HL-60 (cell line): ENCODE measurements around the gene SARNP.
"Not testable (repeated sequence)": the region's sequence is repeated elsewhere in the genome, so short reads cannot be mapped to it uniquely, and the experiment has no call there.

Experiments
- DNase-seq, 2 experiments: peaks; one replicate each; pipeline ENCODE4 v3.0.0-alpha.2; 2010 to 2020; ENCODE audit warnings: low read depth in 1 of 2, low spot score in 1 of 2
- H3K27ac ChIP-seq: fragments of 250-450 bp; sonication (Bioruptor Pico); replicated peaks from 2 replicates; pipeline ENCODE4 v1.5.1; 2020; ENCODE audit warnings: mild to moderate bottlenecking, moderate library complexity
- H3K27me3 ChIP-seq: fragments of 250-450 bp; sonication (Bioruptor Pico); 2 replicates; pipeline ENCODE4 v1.5.1; 2021; ENCODE audit warnings: mild to moderate bottlenecking, moderate library complexity; ENCODE audit not compliant: insufficient read depth, poor library complexity, severe bottlenecking
- H3K4me3 ChIP-seq: replicated peaks from 2 replicates; pipeline ENCODE4 v1.5.1; 2011; ENCODE audit warnings: mild to moderate bottlenecking, control low read depth, low read length; ENCODE audit not compliant: insufficient read depth
- GABPA ChIP-seq: IDR thresholded peaks from 2 replicates; pipeline ENCODE4 v1.6.1; 2012; ENCODE audit warnings: low read depth
- POLR2AphosphoS5 ChIP-seq: IDR thresholded peaks from 2 replicates; pipeline ENCODE4 v1.6.1; 2012; ENCODE audit warnings: low read depth
- SPI1 ChIP-seq: IDR thresholded peaks from 2 replicates; pipeline ENCODE4 v1.6.1; 2012; ENCODE audit warnings: low read depth, mild to moderate bottlenecking, borderline replicate concordance
- TF ChIP-seq, protein P1 (sequence below): IDR thresholded peaks from one replicate; pipeline ENCODE4 v1.5.1; 2011; ENCODE audit warnings: low read length, control low read depth, inconsistent platforms; ENCODE audit not compliant: insufficient read depth
- TF ChIP-seq, protein P2 (sequence below): IDR thresholded peaks from 2 replicates; pipeline ENCODE4 v1.6.1; 2012; ENCODE audit warnings: low read depth; ENCODE audit not compliant: insufficient replicate concordance

The SARNP gene

DNA sequence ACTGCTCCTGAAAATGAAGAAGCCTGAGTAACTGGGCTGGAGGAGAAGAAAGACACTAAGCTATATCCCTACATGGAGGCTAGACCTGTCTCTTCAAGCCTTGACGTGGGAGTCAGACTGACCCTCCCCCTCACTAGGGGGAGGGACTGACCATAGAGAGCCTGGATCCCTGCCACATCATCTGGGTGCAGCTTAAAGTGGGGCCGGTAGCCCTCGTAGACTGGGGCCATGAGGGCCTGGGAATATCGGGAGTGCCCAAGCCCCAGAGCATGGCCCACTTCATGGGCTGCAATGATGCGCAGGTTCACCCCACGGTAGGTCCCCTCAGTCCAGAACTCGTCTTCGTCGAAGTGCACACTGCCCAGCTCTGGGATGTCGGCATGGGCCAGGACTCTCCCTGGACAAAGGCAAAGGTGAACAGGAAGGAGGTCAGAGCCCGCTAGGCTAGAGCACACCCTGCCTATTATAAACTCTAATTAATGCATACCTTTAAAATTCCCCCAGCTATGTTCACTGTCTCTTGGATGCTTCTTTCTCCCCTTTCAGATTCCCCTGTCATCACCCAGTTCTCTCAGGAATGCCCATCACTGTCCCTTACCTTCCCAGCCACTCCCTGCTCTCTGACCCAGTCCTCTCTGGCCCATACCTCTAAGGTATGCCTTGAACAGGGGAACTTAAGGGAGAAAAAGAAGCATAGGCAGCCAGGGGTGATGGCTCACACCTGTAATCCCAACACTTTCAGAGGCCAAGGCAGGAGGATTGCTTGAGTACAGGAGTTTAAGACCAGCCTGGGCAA, 22.0 kb upstream of the SARNP start:
- Histone ChIP-seq H3K27me3 (no peaks in the 10 kb centered on the region), H3K27ac (no peak overlapping the region), H3K4me3 (no peak overlapping the region)
- TF ChIP-seq SPI1 (no peak), GABPA (no peak), POLR2AphosphoS5 (no peak)
- TF ChIP-seq, protein P1, sequence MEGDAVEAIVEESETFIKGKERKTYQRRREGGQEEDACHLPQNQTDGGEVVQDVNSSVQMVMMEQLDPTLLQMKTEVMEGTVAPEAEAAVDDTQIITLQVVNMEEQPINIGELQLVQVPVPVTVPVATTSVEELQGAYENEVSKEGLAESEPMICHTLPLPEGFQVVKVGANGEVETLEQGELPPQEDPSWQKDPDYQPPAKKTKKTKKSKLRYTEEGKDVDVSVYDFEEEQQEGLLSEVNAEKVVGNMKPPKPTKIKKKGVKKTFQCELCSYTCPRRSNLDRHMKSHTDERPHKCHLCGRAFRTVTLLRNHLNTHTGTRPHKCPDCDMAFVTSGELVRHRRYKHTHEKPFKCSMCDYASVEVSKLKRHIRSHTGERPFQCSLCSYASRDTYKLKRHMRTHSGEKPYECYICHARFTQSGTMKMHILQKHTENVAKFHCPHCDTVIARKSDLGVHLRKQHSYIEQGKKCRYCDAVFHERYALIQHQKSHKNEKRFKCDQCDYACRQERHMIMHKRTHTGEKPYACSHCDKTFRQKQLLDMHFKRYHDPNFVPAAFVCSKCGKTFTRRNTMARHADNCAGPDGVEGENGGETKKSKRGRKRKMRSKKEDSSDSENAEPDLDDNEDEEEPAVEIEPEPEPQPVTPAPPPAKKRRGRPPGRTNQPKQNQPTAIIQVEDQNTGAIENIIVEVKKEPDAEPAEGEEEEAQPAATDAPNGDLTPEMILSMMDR, result no peak
- TF ChIP-seq, protein P2, sequence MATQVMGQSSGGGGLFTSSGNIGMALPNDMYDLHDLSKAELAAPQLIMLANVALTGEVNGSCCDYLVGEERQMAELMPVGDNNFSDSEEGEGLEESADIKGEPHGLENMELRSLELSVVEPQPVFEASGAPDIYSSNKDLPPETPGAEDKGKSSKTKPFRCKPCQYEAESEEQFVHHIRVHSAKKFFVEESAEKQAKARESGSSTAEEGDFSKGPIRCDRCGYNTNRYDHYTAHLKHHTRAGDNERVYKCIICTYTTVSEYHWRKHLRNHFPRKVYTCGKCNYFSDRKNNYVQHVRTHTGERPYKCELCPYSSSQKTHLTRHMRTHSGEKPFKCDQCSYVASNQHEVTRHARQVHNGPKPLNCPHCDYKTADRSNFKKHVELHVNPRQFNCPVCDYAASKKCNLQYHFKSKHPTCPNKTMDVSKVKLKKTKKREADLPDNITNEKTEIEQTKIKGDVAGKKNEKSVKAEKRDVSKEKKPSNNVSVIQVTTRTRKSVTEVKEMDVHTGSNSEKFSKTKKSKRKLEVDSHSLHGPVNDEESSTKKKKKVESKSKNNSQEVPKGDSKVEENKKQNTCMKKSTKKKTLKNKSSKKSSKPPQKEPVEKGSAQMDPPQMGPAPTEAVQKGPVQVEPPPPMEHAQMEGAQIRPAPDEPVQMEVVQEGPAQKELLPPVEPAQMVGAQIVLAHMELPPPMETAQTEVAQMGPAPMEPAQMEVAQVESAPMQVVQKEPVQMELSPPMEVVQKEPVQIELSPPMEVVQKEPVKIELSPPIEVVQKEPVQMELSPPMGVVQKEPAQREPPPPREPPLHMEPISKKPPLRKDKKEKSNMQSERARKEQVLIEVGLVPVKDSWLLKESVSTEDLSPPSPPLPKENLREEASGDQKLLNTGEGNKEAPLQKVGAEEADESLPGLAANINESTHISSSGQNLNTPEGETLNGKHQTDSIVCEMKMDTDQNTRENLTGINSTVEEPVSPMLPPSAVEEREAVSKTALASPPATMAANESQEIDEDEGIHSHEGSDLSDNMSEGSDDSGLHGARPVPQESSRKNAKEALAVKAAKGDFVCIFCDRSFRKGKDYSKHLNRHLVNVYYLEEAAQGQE, result no peak
- DNase-seq, result no peak

- Histone ChIP-seq H3K4me3 (no peak overlapping the region), H3K27me3 (no peaks in the 10 kb centered on the region), H3K27ac (no peak overlapping the region)
- no peak for DNase-seq
- TF ChIP-seq, protein P2, result no peak
- TF ChIP-seq, protein P1, result no peak
- TF ChIP-seq POLR2AphosphoS5, result no peak
- no peak for TF ChIP-seq SPI1
- TF ChIP-seq GABPA, result no peak
Measured at GRCh38 chr12:55838361-55838760, 20.8 kb upstream of the SARNP start.

DNA sequence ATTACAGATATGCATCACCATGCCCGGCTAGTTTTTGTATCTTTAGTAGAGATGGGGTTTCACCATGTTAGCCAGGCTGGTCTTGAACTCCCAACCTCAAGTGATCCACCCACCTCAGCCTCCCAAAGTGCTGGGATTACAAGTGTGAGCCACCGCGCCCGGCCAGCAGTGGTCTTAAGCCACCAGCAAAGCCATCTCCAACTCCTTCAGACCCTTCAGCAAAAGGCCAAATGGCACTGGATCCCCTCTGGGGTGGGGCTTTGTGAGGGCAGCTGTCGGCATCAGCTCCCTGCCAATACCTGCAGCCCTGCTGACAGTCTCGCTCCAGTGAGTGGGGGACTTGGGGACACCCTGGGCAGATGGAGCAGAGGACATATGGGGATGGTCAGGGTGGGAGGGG, 16.9 kb upstream of the SARNP start:
- not testable (repeated sequence) for DNase-seq, H3K27me3 ChIP-seq, H3K27ac ChIP-seq, H3K4me3 ChIP-seq

DNA sequence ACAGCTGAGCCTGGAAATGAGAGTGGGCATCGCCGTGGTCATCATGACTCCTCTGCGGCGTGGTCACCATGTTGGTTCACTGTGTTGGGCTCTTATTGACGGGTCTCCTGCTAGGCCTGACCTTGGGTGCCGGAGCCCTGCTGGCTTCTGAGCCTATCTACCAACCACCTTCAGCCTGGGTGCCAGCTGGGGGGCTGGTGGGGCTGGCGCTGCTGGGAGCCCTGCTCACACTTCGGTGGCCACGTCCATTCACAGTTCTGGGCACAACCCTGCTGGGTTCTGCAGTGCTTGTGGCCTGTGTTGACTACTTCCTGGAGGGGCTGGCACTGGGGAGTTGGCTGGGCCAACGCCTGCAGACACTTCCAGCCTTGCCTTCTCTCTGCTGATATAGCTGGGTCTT, 15.5 kb upstream of the SARNP start:
- H3K27ac ChIP-seq, result no peak overlapping the region
- TF ChIP-seq, protein P1, result no peak
- TF ChIP-seq POLR2AphosphoS5 (no peak), SPI1 (no peak), GABPA (no peak)
- TF ChIP-seq, protein P2, result no peak
- no peak for DNase-seq

More for the DNA sequence above, 15.5 kb upstream of the SARNP start:
- Histone ChIP-seq H3K4me3 (no peak overlapping the region), H3K27me3 (no peaks in the 10 kb centered on the region)
